ENCODE results near the gene CRTC2.
"Not testable (repeated sequence)": the region's sequence is repeated elsewhere in the genome, so short reads cannot be mapped to it uniquely, and the experiment has no call there.

The CRTC2 gene

GRCh38 chr1:153922972-153923925 is 35.2 kb downstream of the CRTC2 start, which contains the start of gene GATAD2B:
GATAD2B (minus strand) TSS chr1:153922972; CDS start chr1:153828347, 94,625 bp downstream.
- peak; percentile 100 for DNase-seq

GRCh38 chr1:153922076-153922971 is 36.1 kb downstream of the CRTC2 start:
- DNase-seq = peak; percentile 85

GRCh38 chr1:153921803-153922075 is 36.7 kb downstream of the CRTC2 start:
- DNase-seq = no peak

GRCh38 chr1:153921080-153921802 is 37.2 kb downstream of the CRTC2 start:
- DNase-seq = no peak

DNA sequence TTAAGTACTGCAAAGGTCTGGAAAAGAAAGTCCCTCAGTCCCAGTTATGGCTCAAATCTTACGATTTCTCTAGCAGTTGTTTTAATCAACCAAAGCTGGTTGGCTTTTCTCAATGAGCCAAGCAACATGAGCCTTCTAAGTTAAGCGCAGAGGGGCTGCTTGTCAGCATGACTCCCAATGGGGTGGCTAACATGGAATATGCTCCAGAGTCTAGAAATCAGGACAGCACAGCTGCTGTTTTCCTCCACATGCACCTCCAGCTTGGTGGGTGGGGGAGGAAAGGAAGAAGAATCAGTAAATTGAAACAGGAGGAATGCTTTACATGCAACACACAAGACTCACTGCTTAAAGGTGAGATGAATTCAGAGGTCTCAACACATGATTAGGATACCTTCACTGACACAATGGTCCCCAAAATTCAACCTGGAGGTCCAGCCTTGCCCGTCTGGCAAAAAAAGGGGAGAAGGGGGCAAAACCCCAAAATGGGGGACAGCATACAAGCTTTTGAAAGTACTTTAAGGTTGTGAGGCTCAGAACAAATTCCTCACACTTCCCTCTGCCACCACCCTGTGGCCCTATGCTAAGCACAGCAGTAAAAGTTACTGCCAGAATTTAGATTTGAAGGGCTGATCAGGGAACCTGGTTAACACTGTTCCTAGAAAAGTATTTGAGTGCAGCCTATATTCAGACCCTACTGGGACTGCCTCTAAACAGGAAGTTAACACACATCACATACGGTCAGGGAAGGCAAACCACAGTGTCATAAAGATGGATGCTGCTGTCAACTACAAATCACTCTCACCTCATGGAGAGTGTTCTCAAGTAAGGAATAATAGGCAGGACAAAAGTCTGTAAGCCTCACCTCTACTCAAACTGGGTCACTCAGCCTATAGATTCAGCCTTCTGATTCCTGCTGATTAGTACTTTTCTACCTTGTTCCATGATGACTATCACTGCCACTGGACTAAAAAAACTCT is 38.2 kb downstream of the CRTC2 start:
- no peak for DNase-seq

- DNase-seq = no peak
These were observed 42.1 kb downstream of the CRTC2 start for GRCh38 chr1:153916297-153916696.

GRCh38 chr1:153912349-153912748 is 46.1 kb downstream of the CRTC2 start:
- DNase-seq = no peak

- DNase-seq = not testable (repeated sequence)
These were observed 47.9 kb downstream of the CRTC2 start for GRCh38 chr1:153910560-153910959.

DNA sequence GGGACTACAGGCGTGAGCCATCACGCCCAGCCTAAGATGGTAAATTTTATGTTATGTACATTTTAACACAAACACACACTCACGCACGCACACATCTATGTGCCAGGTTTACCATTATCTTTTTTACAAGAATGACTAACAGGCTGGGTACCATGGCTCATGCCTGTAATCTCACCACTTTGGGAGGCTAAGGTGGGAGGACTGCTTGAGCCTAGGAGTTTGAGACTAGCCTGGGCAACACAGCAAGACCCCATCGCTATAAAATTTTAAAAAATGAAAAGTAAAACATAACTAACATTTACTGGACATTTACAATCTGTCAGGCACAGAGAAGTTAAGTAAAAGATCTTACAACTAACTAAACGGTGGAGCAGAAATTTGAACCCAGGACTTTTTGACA is 50.3 kb downstream of the CRTC2 start:
- no peak for DNase-seq

DNA sequence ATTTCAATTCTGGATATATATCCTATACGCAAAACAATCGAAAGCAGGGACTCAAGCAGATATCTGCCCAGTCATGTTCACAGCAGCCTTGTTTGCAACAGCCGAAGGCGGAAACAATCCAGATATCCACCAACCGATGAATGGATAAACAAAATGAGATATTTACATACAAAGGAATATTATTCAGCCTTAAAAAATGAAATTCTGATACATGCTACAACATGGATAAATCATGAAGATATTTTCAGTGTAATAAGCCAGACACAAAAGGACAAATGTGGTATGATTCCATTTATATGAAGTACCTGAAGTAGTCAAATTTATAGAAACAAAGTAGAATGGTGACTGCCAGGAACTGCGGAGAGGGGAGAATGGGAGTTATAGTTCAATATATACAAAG is 51.3 kb downstream of the CRTC2 start:
- no peak for DNase-seq

DNA sequence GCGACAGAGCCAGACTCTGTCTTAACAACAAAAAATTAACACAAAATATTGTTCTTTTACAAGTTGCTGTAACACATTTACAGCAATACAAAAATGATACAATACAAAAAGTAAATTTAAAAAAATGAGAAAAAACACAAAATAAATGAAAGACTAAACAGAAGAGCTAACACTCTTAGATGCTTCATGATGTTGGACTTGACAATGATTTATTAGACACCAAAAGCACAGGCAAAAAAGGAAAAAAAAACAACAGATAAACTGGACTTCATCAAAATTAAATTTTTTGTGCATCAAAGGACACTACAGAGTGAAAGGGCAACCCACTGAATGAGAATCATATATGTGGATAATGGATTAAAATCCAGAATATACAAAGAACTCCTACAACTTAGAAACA is 52.0 kb downstream of the CRTC2 start:
- no peak for DNase-seq

DNA sequence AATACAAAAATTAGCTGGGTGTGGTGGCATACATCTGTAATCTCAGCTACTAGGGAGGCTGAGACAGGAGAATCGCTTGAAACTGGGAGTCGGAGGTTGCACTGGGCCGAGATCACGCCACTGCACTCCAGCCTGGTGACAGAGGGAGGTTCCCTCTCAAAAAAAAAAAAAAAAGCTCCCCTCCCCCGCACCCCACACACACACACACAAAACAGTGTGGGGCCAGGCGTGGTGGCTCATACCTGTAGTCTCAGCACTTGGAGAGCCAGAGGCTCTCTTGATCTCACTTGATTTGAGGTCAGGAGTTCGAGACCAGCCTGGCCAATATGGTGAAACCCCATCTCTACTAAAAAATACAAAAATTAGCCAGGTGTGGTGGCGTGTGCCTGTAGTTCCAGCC is 52.5 kb downstream of the CRTC2 start:
- not testable (repeated sequence) for DNase-seq

- no peak for DNase-seq
These were observed 54.5 kb downstream of the CRTC2 start for GRCh38 chr1:153903841-153904455.

- DNase-seq = no peak
These were observed 58.9 kb downstream of the CRTC2 start for GRCh38 chr1:153899509-153899908.
